Measurements from ENCODE around the gene UNG. TPM values are rescaled to one million over a fixed set of nuclear protein-coding genes. Genes with fewer than 3 reads are reported as not detected.

The UNG gene
- total and polyA plus RNA-seq, 2 donors: 14.1 to 22.3 TPM

DNA sequence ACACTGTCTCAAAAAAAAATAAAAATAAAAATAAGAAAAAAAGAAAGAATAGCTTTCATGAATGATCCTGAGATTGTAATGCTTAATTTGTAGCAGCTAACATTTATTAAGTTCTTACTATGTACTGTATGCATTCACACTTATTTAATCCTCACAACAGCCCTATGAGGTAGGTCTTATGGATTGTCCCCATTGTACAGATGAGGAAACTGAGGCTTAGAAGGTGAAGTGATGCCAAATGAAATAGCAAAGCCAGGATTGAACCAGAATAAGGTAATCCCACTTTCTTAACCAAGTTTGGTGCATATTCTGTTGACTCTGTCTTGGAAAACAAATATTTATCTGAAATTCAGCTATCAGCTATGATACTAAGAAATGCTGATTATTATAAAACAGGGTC is 42.9 kb upstream of the UNG start:
- DNase-seq (ENCODE audit: low read depth in 6 of 9, low spot score in 9 of 9): no peak
- peaks cover 3 to 17% of the 10 kb centered on the region in 2 donors for H3K4me1 ChIP-seq (ENCODE audit: control insufficient read depth in 2 of 2, insufficient read depth in 2 of 2, low read length in 2 of 2)
- no peaks in the 10 kb centered on the region for H3K9me3 ChIP-seq (ENCODE audit: control insufficient read depth in 2 of 2, insufficient read depth in 1 of 2, low read length in 1 of 2)
- H3K4me3 ChIP-seq (ENCODE audit: low read length in 2 of 2): no peak overlapping the region
- peaks cover 6% of the 10 kb centered on the region in 2 donors for H3K36me3 ChIP-seq (ENCODE audit: control insufficient read depth in 2 of 2, insufficient read depth in 2 of 2, low read length in 1 of 2)
- H3K27ac ChIP-seq (ENCODE audit: low read depth in 1 of 2, low read length in 1 of 2): peak overlapping the region in 1 of 2 donors; percentile 84
- H3K27me3 ChIP-seq (ENCODE audit: control insufficient read depth in 2 of 2, insufficient read depth in 1 of 2, low read length in 1 of 2): no peaks in the 10 kb centered on the region

- Histone ChIP-seq H3K36me3 (ENCODE audit: control insufficient read depth in 2 of 2, insufficient read depth in 2 of 2, low read length in 1 of 2) (peaks cover 6 to 9% of the 10 kb centered on the region in 2 donors), H3K27me3 (ENCODE audit: control insufficient read depth in 2 of 2, insufficient read depth in 1 of 2, low read length in 1 of 2) (no peaks in the 10 kb centered on the region), H3K27ac (ENCODE audit: low read depth in 1 of 2, low read length in 1 of 2) (no peak overlapping the region), H3K9me3 (ENCODE audit: control insufficient read depth in 2 of 2, insufficient read depth in 1 of 2, low read length in 1 of 2) (no peaks in the 10 kb centered on the region), H3K4me3 (ENCODE audit: low read length in 2 of 2) (no peak overlapping the region), H3K4me1 (ENCODE audit: control insufficient read depth in 2 of 2, insufficient read depth in 2 of 2, low read length in 2 of 2) (peaks cover 3 to 15% of the 10 kb centered on the region in 2 donors)
- DNase-seq (ENCODE audit: low read depth in 6 of 9, low spot score in 9 of 9): no peak
- WGBS: 95% methylated on average over 3 of the region's 3 CpGs
Observed at GRCh38 chr12:109056891-109057290, 40.5 kb upstream of the UNG start.

DNA sequence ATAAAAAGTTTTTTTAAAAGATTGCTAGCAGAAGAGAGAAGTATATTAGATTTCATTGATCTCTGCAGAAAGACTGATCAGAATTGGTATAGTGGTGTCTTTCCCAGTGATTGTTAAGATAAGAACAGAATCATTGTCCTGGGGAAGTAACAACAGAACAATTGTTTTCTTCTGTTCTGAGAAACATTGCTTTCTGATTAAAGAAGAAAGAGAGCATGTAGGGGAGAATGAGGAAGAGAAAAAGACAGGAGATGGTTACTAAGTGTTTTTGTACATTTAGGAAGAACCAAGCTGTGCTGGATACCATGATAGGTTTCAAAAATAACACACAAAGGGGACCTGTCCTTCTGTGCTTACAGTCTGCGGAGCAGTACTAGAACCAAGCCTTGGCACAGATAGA is 40.0 kb upstream of the UNG start:
- no peak overlapping the region for H3K27ac ChIP-seq (ENCODE audit: low read depth in 1 of 2, low read length in 1 of 2)
- H3K4me1 ChIP-seq (ENCODE audit: control insufficient read depth in 2 of 2, insufficient read depth in 2 of 2, low read length in 2 of 2): peaks cover 3 to 11% of the 10 kb centered on the region in 2 donors
- H3K9me3 ChIP-seq (ENCODE audit: control insufficient read depth in 2 of 2, insufficient read depth in 1 of 2, low read length in 1 of 2): no peaks in the 10 kb centered on the region
- peaks cover 6 to 9% of the 10 kb centered on the region in 2 donors for H3K36me3 ChIP-seq (ENCODE audit: control insufficient read depth in 2 of 2, insufficient read depth in 2 of 2, low read length in 1 of 2)
- no peak for DNase-seq (ENCODE audit: low read depth in 6 of 9, low spot score in 9 of 9)
- H3K4me3 ChIP-seq (ENCODE audit: low read length in 2 of 2): no peak overlapping the region
- H3K27me3 ChIP-seq (ENCODE audit: control insufficient read depth in 2 of 2, insufficient read depth in 1 of 2, low read length in 1 of 2): no peaks in the 10 kb centered on the region
- WGBS: 98% methylated on average over 1 of the region's 1 CpG

GRCh38 chr12:109058773-109059172 is 38.6 kb upstream of the UNG start:
- no peaks in the 10 kb centered on the region for H3K9me3 ChIP-seq (ENCODE audit: control insufficient read depth in 2 of 2, insufficient read depth in 1 of 2, low read length in 1 of 2)
- H3K4me3 ChIP-seq (ENCODE audit: low read length in 2 of 2): no peak overlapping the region
- no peaks in the 10 kb centered on the region for H3K27me3 ChIP-seq (ENCODE audit: control insufficient read depth in 2 of 2, insufficient read depth in 1 of 2, low read length in 1 of 2)
- H3K4me1 ChIP-seq (ENCODE audit: control insufficient read depth in 2 of 2, insufficient read depth in 2 of 2, low read length in 2 of 2): peaks cover 0 to 1% of the 10 kb centered on the region in 2 donors
- WGBS: 98% methylated on average over 6 of the region's 6 CpGs
- no peak overlapping the region for H3K27ac ChIP-seq (ENCODE audit: low read depth in 1 of 2, low read length in 1 of 2)
- DNase-seq (ENCODE audit: low read depth in 6 of 9, low spot score in 9 of 9): no peak
- H3K36me3 ChIP-seq (ENCODE audit: control insufficient read depth in 2 of 2, insufficient read depth in 2 of 2, low read length in 1 of 2): peaks cover 6 to 9% of the 10 kb centered on the region in 2 donors

- DNase-seq (ENCODE audit: low read depth in 6 of 9, low spot score in 9 of 9): no peak
- 98% methylated on average over 3 of the region's 3 CpGs for WGBS
- H3K9me3 ChIP-seq (ENCODE audit: control insufficient read depth in 2 of 2, insufficient read depth in 1 of 2, low read length in 1 of 2): no peaks in the 10 kb centered on the region
- no peak overlapping the region for H3K27ac ChIP-seq (ENCODE audit: low read depth in 1 of 2, low read length in 1 of 2)
- no peaks in the 10 kb centered on the region for H3K4me1 ChIP-seq (ENCODE audit: control insufficient read depth in 2 of 2, insufficient read depth in 2 of 2, low read length in 2 of 2)
- H3K36me3 ChIP-seq (ENCODE audit: control insufficient read depth in 2 of 2, insufficient read depth in 2 of 2, low read length in 1 of 2): peaks cover 8 to 15% of the 10 kb centered on the region in 2 donors
- no peak overlapping the region for H3K4me3 ChIP-seq (ENCODE audit: low read length in 2 of 2)
- H3K27me3 ChIP-seq (ENCODE audit: control insufficient read depth in 2 of 2, insufficient read depth in 1 of 2, low read length in 1 of 2): no peaks in the 10 kb centered on the region
Observed at GRCh38 chr12:109064143-109064542, 33.3 kb upstream of the UNG start.

GRCh38 chr12:109065154-109065852 is 32.1 kb upstream of the UNG start:
- Histone ChIP-seq H3K27ac (ENCODE audit: low read depth in 1 of 2, low read length in 1 of 2) (no peak overlapping the region), H3K4me3 (ENCODE audit: low read length in 2 of 2) (no peak overlapping the region), H3K4me1 (ENCODE audit: control insufficient read depth in 2 of 2, insufficient read depth in 2 of 2, low read length in 2 of 2) (no peaks in the 10 kb centered on the region), H3K36me3 (ENCODE audit: control insufficient read depth in 2 of 2, insufficient read depth in 2 of 2, low read length in 1 of 2) (peaks cover 5 to 24% of the 10 kb centered on the region in 2 donors), H3K9me3 (ENCODE audit: control insufficient read depth in 2 of 2, insufficient read depth in 1 of 2, low read length in 1 of 2) (no peaks in the 10 kb centered on the region), H3K27me3 (ENCODE audit: control insufficient read depth in 2 of 2, insufficient read depth in 1 of 2, low read length in 1 of 2) (no peaks in the 10 kb centered on the region)
- no peak for DNase-seq (ENCODE audit: low read depth in 6 of 9, low spot score in 9 of 9)
- 98% methylated on average over 5 of the region's 5 CpGs for WGBS

GRCh38 chr12:109065853-109066193 is 31.6 kb upstream of the UNG start:
- Histone ChIP-seq H3K4me1 (ENCODE audit: control insufficient read depth in 2 of 2, insufficient read depth in 2 of 2, low read length in 2 of 2) (no peaks in the 10 kb centered on the region), H3K9me3 (ENCODE audit: control insufficient read depth in 2 of 2, insufficient read depth in 1 of 2, low read length in 1 of 2) (no peaks in the 10 kb centered on the region), H3K36me3 (ENCODE audit: control insufficient read depth in 2 of 2, insufficient read depth in 2 of 2, low read length in 1 of 2) (peaks cover 8 to 25% of the 10 kb centered on the region in 2 donors), H3K27ac (ENCODE audit: low read depth in 1 of 2, low read length in 1 of 2) (no peak overlapping the region), H3K27me3 (ENCODE audit: control insufficient read depth in 2 of 2, insufficient read depth in 1 of 2, low read length in 1 of 2) (no peaks in the 10 kb centered on the region), H3K4me3 (ENCODE audit: low read length in 2 of 2) (no peak overlapping the region)
- no peak for DNase-seq (ENCODE audit: low read depth in 6 of 9, low spot score in 9 of 9)
- 88% methylated on average over 1 of the region's 1 CpG for WGBS

DNA sequence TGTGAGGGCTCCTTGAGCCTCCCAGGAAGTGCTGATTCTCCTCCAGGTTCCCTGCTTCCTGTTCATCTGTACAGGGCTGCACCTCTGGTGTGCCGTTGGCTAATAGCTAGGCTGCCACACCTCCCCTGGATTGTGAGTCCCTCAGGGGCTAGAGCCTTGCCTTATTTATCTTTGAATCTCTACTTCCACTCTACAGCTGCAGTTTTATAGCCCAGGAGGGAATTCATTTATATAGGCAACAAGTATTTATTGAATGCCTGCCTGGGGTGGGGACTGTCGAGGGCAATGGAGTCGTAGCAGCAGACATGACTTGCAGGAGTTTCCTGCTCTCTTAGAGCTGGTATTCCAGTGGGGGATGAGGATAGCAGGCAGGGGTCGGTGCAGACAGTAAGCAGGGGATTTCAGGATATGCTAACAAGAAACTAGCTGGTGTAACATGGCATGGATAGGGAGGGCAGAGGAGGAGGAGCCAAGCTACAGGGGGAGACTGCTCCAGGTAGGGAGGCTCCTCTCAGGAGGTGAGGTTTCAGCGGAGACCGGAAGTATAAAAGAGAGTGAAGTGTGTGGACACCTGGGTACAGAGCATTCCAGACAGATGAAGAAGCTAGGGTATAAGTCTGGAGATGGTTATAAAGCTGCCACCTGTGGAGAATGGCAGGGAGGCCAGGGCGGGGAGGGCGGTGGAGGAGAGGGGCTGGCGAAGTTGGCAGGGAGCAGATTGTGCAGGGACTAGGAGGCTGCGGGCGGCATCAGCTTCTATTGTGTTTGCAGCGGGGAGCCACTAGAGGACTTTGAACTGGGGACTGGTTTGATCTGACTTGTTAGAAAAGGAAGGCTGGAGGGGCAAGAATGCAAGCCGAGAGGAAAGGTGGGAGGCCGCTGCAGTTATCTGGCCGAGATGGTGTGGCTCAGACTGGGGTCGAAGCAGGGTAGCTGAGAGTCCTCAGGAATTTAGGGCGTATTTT is 27.8 kb upstream of the UNG start:
- WGBS: 98% methylated on average over 17 of the region's 17 CpGs
- Histone ChIP-seq H3K4me3 (ENCODE audit: low read length in 2 of 2) (no peak overlapping the region), H3K9me3 (ENCODE audit: control insufficient read depth in 2 of 2, insufficient read depth in 1 of 2, low read length in 1 of 2) (no peaks in the 10 kb centered on the region), H3K27me3 (ENCODE audit: control insufficient read depth in 2 of 2, insufficient read depth in 1 of 2, low read length in 1 of 2) (no peaks in the 10 kb centered on the region), H3K27ac (ENCODE audit: low read depth in 1 of 2, low read length in 1 of 2) (no peak overlapping the region), H3K36me3 (ENCODE audit: control insufficient read depth in 2 of 2, insufficient read depth in 2 of 2, low read length in 1 of 2) (peaks cover 18 to 32% of the 10 kb centered on the region in 2 donors), H3K4me1 (ENCODE audit: control insufficient read depth in 2 of 2, insufficient read depth in 2 of 2, low read length in 2 of 2) (no peaks in the 10 kb centered on the region)
- DNase-seq (ENCODE audit: low read depth in 6 of 9, low spot score in 9 of 9): no peak

DNA sequence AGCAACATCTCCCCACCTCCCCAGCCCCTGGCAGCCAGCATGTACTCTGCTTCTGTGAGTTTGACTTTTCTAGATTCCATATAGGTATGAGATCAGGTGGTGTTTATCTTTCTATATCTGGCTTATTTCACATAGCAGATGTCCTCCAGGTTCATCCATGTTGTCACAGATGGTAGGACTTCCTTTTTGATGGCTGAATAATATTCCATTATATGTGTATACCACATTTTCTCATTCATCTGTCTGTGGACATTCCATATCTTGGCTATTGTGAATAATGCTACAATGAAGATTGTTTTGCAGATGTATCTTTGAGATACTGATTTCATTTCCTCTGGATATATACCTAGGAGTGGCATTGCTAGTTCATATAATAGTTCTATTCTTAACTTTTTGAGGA is 22.5 kb upstream of the UNG start:
- H3K27me3 ChIP-seq (ENCODE audit: control insufficient read depth in 2 of 2, insufficient read depth in 1 of 2, low read length in 1 of 2): no peaks in the 10 kb centered on the region
- H3K4me3 ChIP-seq (ENCODE audit: low read length in 2 of 2): no peak overlapping the region
- H3K36me3 ChIP-seq (ENCODE audit: control insufficient read depth in 2 of 2, insufficient read depth in 2 of 2, low read length in 1 of 2): peaks cover 13 to 16% of the 10 kb centered on the region in 2 donors
- no peaks in the 10 kb centered on the region for H3K9me3 ChIP-seq (ENCODE audit: control insufficient read depth in 2 of 2, insufficient read depth in 1 of 2, low read length in 1 of 2)
- H3K27ac ChIP-seq (ENCODE audit: low read depth in 1 of 2, low read length in 1 of 2): no peak overlapping the region
- DNase-seq (ENCODE audit: low read depth in 6 of 9, low spot score in 9 of 9): no peak
- no peaks in the 10 kb centered on the region for H3K4me1 ChIP-seq (ENCODE audit: control insufficient read depth in 2 of 2, insufficient read depth in 2 of 2, low read length in 2 of 2)
